ENCODE data around the gene MAP2K2. TPM values are rescaled to one million over a fixed set of nuclear protein-coding genes. Genes with fewer than 3 reads are reported as not detected.

The MAP2K2 gene
- total and polyA plus RNA-seq, 12 donors: 81.5 to 369 (median 145) TPM

- peak overlapping the region in 1 of 5 donors; percentile 32 for H3K27ac ChIP-seq
- H3K36me3 ChIP-seq (replicated peaks in 1 of 2): peaks cover 0 to 36% of the 10 kb centered on the region in 2 donors
- DNase-seq: peak in 1 of 7 donors; percentile 27
- TF ChIP-seq CTCF (IDR thresholded peaks at IDR 0.05): no peak
- TF ChIP-seq POLR2A (IDR thresholded peaks at IDR 0.05): no peak
- peaks cover 46 to 51% of the 10 kb centered on the region in 2 donors for H3K4me1 ChIP-seq (replicated peaks in 1 of 2)
- intact Hi-C loops (cut with DNase I): loop anchor here in 1 of 2 donors (10.0 kb wide), 1 partner anchor 50 kb away; the partner anchor contains the start of gene PIAS4
- no peaks in the 10 kb centered on the region for H3K27me3 ChIP-seq
- WGBS, 4 donors: 93 to 95% (median 95%) methylated on average over 21 to 91 of the region's 91 CpGs
- H3K9me3 ChIP-seq (replicated peaks in 1 of 3): no peaks in the 10 kb centered on the region
- H3K4me3 ChIP-seq: no peak overlapping the region
Observed at GRCh38 chr19:4054441-4055208, 69.3 kb downstream of the MAP2K2 start.

- Histone ChIP-seq H3K4me3 (no peak overlapping the region), H3K36me3 (replicated peaks in 1 of 2) (peaks cover 0 to 38% of the 10 kb centered on the region in 2 donors), H3K9me3 (replicated peaks in 1 of 3) (no peaks in the 10 kb centered on the region), H3K27me3 (no peaks in the 10 kb centered on the region), H3K27ac (peak overlapping the region in 2 of 5 donors; percentile 79 to 91), H3K4me1 (replicated peaks in 1 of 2) (peaks cover 36 to 42% of the 10 kb centered on the region in 2 donors)
- intact Hi-C loops (cut with DNase I): loop anchor here in 1 of 2 donors (10.0 kb wide), 1 partner anchor 49 kb away; the partner anchor contains the start of gene PIAS4
- peak in 1 of 7 donors; percentile 36 for DNase-seq
- TF ChIP-seq CTCF (IDR thresholded peaks at IDR 0.05) (no peak), POLR2A (IDR thresholded peaks at IDR 0.05) (no peak)
- 76 to 86% (median 81%) methylated on average over 47 to 82 of the region's 82 CpGs for WGBS, 4 donors
Observed at GRCh38 chr19:4053423-4054324, 70.2 kb downstream of the MAP2K2 start.

- H3K36me3 ChIP-seq (replicated peaks in 1 of 2): peaks cover 0 to 41% of the 10 kb centered on the region in 2 donors
- intact Hi-C loops (cut with DNase I): loop anchor here in 1 of 2 donors (10.0 kb wide), 1 partner anchor 48 kb away; the partner anchor contains the start of gene PIAS4
- H3K27me3 ChIP-seq: no peaks in the 10 kb centered on the region
- no peaks in the 10 kb centered on the region for H3K9me3 ChIP-seq (replicated peaks in 1 of 3)
- H3K4me3 ChIP-seq: no peak overlapping the region
- peak in 1 of 2 donors; percentile 39 for TF ChIP-seq POLR2A (IDR thresholded peaks at IDR 0.05)
- no peak for TF ChIP-seq CTCF (IDR thresholded peaks at IDR 0.05)
- H3K4me1 ChIP-seq (replicated peaks in 1 of 2): peaks cover 31 to 35% of the 10 kb centered on the region in 2 donors
- WGBS, 4 donors: 15 to 24% (median 18%) methylated on average over 4 to 13 of the region's 13 CpGs
- DNase-seq: peak in 2 of 7 donors; percentile 40 to 51
- peak overlapping the region in 4 of 5 donors; percentile 58 to 91 (median 82) for H3K27ac ChIP-seq
Observed at GRCh38 chr19:4052993-4053422, 70.9 kb downstream of the MAP2K2 start.

All from adrenal gland (tissue), 12 donors.